Cardiac fibroblast (primary cell): Measurements from ENCODE around the gene SLC28A1.

ENCODE experiments used
- DNase-seq, 2 donors: peaks; one replicate each; pipeline versions ENCODE4 v3.0.0 to v3.0.0-alpha.2; 2010; ENCODE audit warnings: low read depth in 2 of 2
- H3K4me3 ChIP-seq, 2 donors: replicated peaks in 1 of 2; 1 replicate in 1 of 2; 2 replicates in 1 of 2; pipeline ENCODE4 v1.5.1; 2011; ENCODE audit warnings: low read depth in 2 of 2, low read length in 2 of 2, mild to moderate bottlenecking in 2 of 2, moderate library complexity in 1 of 2
- CTCF ChIP-seq: IDR thresholded peaks from one replicate; pipeline ENCODE4 v1.5.1; 2011; ENCODE audit warnings: low read depth, mild to moderate bottlenecking, low read length, inconsistent platforms

Gene SLC28A1

GRCh38 chr15:84942456-84942855 lies 58.0 kb downstream of the SLC28A1 start:
- no peak overlapping the region for H3K4me3 ChIP-seq
- no peak for TF ChIP-seq CTCF

GRCh38 chr15:84944311-84944710 lies 59.8 kb downstream of the SLC28A1 start:
- H3K4me3 ChIP-seq: no peak overlapping the region
- DNase-seq: no peak
- no peak for TF ChIP-seq CTCF

More at GRCh38 chr15:84942456-84942855, 58.0 kb downstream of the SLC28A1 start:
- DNase-seq: no peak

- H3K4me3 ChIP-seq: no peak overlapping the region
- TF ChIP-seq CTCF: no peak
- DNase-seq: no peak
Observed at GRCh38 chr15:84944861-84945260, 60.4 kb downstream of the SLC28A1 start.

GRCh38 chr15:84946772-84947489 lies 62.5 kb downstream of the SLC28A1 start:
- no peak overlapping the region for H3K4me3 ChIP-seq
- no peak for TF ChIP-seq CTCF

DNA sequence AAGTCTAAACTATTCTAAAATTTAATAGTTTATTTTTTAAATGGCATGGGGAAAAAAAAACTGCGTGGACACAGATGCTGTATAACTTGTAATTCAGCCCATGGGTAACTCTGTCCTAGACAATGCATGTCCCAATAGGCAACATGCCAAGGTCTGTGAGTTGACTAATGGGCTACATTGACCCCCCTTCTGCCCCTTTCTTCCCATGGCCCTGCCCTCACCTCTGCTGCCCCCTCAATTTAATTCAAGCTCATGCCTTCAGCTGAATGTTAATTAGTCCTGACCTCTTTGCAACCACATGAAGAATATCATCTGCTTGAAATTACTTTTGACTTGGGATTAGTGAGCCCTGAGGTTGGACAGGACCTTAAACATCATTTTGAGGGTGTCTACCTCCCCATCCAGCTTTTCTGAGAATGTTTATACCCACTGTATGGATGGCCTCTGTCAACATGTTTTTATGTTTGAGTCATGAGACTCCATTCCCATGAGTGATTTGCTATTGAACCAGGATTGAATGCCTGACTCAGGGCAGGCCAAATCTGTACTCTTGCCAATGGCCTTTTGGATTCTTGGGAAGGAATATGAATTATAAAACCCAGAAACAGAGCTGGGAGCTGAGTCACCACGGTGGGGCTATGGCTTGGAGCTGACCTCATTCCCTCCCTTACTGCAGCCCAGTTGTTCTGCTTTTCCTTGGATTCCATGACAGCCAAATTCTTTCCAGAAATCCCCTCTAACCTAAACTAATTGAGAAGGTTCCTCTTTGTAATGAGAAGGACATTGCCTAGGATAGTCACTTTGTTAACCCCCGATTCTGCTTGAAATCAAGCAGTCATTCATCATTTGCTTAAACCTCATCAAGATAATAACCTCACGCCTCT lies 63.7 kb downstream of the SLC28A1 start:
- TF ChIP-seq CTCF: no peak
- peak; percentile 83 to 97 for DNase-seq
- H3K4me3 ChIP-seq: no peak overlapping the region

More at GRCh38 chr15:84946772-84947489, 62.5 kb downstream of the SLC28A1 start:
- no peak for DNase-seq

- H3K4me3 ChIP-seq: no peak overlapping the region
- TF ChIP-seq CTCF: no peak
- DNase-seq: peak in 1 of 2 donors; percentile 78
Observed at GRCh38 chr15:84949043-84949442, 64.6 kb downstream of the SLC28A1 start.
